ENCODE measurements around the gene OPTC.

Gene OPTC

GRCh38 chr1:203475012-203475981, 18.7 kb upstream of the OPTC start, which contains the start of gene PRELP:
Gene PRELP, plus strand, starts transcription at chr1:203475806. Its CDS starts 7,379 bp downstream, at chr1:203483185.
- no peak for TF ChIP-seq POU6F1 (CRISPR knock-in tag; IDR thresholded peaks at IDR 0.05; ENCODE audit: borderline replicate concordance, low read depth)
- no peak for TF ChIP-seq ZNF565 (CRISPR knock-in tag; conservative IDR thresholded peaks at IDR 0.05; ENCODE audit: low read depth)
- no peak for TF ChIP-seq BACH2 (CRISPR knock-in tag; IDR thresholded peaks at IDR 0.05; ENCODE audit: borderline replicate concordance)
- no peak for TF ChIP-seq ARNTL (CRISPR knock-in tag; IDR thresholded peaks at IDR 0.05; ENCODE audit: borderline replicate concordance, low read depth)
- TF ChIP-seq SNAI2 (CRISPR knock-in tag; IDR thresholded peaks at IDR 0.05): no peak
- no peak for TF ChIP-seq CREB5 (CRISPR knock-in tag; IDR thresholded peaks at IDR 0.05; ENCODE audit: low read depth)
- TF ChIP-seq PATZ1 (CRISPR knock-in tag; IDR thresholded peaks at IDR 0.05; ENCODE audit: borderline replicate concordance): no peak
- TF ChIP-seq ZFP30 (CRISPR knock-in tag; IDR thresholded peaks at IDR 0.05): no peak
- TF ChIP-seq ZNF8 (CRISPR knock-in tag; IDR thresholded peaks at IDR 0.05): no peak
- no peak for TF ChIP-seq GLIS3 (CRISPR knock-in tag; IDR thresholded peaks at IDR 0.05)
- TF ChIP-seq TSHZ2 (CRISPR knock-in tag; IDR thresholded peaks at IDR 0.05): no peak
- TF ChIP-seq TCF4 (CRISPR knock-in tag; IDR thresholded peaks at IDR 0.05; ENCODE audit: borderline replicate concordance): no peak
- no peak for TF ChIP-seq ISL1 (CRISPR knock-in tag; IDR thresholded peaks at IDR 0.05)
- no peak for TF ChIP-seq TOX (CRISPR knock-in tag; IDR thresholded peaks at IDR 0.05; ENCODE audit: borderline replicate concordance)
- TF ChIP-seq CSDC2 (CRISPR knock-in tag; IDR thresholded peaks at IDR 0.05): no peak
- no peak for TF ChIP-seq PPARA (CRISPR knock-in tag; IDR thresholded peaks at IDR 0.05; ENCODE audit: borderline replicate concordance)
- TF ChIP-seq OSR1 (CRISPR knock-in tag; IDR thresholded peaks at IDR 0.05): no peak
- TF ChIP-seq ESRRG (CRISPR knock-in tag; IDR thresholded peaks at IDR 0.05): no peak
- no peak for ATAC-seq

- TF ChIP-seq POU6F1 (CRISPR knock-in tag; IDR thresholded peaks at IDR 0.05; ENCODE audit: borderline replicate concordance, low read depth) (no peak), CSRNP3 (CRISPR knock-in tag; IDR thresholded peaks at IDR 0.05) (no peak), ZC3H10 (CRISPR knock-in tag; IDR thresholded peaks at IDR 0.05) (no peak), TSHZ2 (CRISPR knock-in tag; IDR thresholded peaks at IDR 0.05) (no peak), PATZ1 (CRISPR knock-in tag; IDR thresholded peaks at IDR 0.05; ENCODE audit: borderline replicate concordance) (no peak), PPARA (CRISPR knock-in tag; IDR thresholded peaks at IDR 0.05; ENCODE audit: borderline replicate concordance) (no peak)
- no peak for ATAC-seq
Observed at GRCh38 chr1:203476216-203476814, 17.6 kb upstream of the OPTC start.

Data from SK-N-SH treated with all-trans-retinoic acid at 6 μM for 48 hours (cell line).